DMS79 treated with DMSO at 0.1 percent for 48 hours (cell line): ENCODE results near the gene LAG3.

Source experiments
- DNase-seq: peaks from one replicate; lab custom pipeline; 2025; lab: John Stamatoyannopoulos, UW

LAG3 gene

DNA sequence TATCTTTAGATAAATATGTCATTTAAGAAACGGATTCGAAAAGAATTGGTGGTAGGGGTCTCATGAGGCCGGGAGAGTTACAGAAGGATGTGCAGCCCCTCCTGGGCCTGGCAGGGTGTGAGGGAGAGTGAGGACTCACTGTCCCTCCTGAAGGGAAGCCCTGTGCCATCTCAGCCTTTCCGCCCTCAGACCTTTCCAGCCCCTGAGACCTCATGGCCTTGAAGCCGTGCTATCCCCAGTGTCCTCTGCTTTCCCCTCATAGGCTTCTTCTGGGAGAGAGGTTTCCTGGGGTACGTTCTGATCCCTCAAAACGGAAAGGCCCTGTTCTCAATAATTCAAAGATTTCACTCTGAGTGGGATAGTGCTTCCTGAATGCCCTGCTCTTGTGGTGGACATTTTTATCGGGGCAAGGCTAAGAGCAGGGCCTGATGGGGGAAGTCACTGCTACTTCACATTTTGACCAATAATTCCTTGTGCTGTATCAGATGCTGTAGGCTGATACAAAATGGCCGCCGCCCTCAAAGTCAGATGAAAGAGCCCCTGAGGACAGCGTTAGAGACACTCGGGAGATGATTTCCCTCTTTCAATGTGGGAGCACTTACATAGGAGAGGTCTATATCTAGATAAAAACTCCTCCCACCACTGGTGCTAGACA, 18.3 kb downstream of the LAG3 start:
- DNase-seq: no peak

DNA sequence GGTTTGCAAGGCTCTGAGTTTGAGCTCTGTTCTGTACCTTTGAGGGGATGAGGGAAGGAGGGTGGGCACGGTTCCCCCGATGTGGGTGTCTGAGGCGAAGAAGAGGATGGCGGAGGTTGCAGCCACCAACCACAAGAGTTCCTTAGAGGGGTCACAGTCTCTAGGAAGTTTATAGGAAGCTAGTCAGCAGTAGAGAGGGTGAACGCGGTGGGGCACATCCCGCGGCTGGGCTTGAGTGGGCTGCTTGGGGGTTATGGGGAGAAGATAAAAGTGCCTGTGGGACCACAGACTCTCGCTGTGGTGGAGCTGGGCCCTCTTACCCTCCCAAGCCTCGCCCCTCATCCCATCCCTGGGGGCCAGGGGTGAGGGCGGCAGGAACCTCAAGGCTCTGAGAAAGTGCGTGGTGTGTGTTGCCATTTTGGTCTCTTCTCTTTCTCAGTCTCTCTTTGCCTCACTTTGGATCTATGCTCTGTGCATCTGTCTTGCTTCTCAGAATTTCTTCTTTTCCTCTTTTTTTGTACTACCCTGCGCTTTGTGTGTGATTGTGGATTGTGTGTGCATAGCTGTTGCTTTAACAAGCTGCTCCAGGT, 19.7 kb downstream of the LAG3 start:
- no peak for DNase-seq

DNA sequence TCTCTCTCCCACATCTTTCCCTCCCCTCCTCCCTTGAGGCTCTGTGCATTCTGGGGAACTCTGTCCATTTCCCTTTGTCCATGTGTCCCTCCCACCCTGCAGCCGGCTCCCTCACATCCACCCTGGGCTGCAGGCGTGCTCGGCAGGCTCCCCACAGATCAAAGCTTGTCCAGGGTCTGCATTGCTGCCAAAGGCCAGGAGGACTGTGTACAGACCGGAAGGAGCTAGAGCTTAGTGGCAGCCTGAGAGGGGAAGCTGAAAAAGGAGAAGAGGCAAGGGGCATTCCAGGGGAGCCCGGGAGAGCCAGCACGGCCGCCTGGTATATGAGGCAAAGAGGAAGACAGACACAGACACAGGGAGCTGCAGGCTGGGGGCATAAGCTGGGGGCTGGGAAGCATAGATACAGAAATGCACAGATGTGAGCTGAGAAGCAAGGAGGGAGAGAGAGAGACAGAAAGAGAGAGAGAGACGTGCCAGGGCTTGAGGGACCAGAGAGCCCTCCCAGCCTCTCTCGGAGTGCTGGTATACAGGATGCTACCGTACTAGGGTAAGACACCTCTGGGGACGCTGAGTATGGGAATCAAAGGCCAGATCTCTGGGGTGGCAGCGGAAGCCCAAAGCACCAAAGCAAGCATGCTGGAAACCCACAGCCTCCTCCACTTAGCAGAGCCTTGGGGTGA, 20.3 kb downstream of the LAG3 start:
- DNase-seq: no peak

DNA sequence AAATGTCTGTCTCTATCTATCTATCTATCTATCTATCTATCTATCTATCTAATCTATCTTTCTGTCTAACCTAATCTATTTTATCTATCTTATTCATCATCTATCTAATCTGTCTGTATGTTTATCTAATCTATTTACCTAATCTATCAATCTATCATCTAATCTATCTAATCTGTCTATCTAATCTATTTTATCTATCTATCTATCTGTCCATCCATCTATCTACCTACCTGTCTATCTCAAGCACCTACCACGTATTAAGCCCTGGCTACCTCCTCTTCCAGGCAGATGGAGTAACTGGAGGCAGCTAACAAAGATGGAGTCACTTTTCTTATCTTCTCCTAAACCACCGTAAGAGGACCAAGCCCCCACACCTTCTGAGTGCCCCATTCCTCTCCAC, 22.8 kb downstream of the LAG3 start:
- no peak for DNase-seq

DNA sequence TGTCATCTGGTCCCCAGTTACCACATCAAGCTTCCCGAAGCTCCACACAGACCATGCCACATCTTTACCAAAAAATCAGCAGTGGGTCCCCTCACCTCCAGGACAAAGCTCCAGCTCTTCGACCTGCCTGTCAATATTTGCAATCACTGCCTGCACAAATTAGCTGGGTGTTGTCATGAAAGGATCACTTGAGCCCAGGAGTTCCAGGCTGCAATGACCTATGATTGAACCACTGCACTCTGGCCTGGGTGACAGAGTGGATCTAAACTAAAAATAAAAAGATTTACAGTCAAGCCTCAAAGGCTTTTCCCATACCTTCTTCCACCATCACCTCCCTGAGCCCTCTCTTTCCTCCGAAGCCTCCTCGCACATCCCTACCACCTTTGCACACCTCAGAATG, 24.3 kb downstream of the LAG3 start:
- no peak for DNase-seq

DNA sequence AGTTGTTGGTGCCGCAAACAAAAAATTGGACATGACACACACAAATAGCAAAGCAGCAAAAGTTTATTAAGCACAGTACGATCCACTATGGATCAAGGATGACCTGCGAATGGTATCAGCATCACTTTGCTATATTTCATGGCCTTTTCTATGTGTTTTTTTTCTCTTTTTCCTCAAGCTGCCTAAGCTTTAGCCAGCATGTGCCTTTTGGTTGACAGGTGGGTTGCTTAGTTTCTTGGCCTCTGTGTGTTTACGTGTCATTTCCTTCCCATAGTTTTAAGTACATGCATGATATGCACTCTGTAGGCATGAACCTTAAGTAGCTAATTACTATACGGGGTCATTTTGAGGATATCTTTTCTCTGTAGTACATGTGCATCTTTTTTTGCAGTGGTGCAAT, 26.8 kb downstream of the LAG3 start:
- no peak for DNase-seq

DNA sequence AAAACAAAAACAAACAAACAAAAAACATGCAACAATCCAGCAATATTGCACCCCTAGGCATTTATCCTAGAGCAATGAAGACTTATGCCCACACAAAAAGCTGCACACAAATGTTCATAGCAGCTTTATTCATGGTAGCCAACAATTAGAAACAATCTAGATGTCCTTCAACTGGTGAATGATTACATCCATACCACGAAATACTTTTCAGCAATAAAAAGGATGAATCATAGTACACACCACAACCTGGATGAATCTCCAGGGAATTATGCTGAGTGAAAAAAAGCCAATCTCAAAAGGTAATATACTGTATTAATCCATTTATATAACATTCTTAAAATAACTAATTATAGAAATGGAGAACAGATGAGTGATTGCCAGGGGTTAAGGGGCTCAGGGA, 34.9 kb downstream of the LAG3 start:
- DNase-seq: no peak

DNA sequence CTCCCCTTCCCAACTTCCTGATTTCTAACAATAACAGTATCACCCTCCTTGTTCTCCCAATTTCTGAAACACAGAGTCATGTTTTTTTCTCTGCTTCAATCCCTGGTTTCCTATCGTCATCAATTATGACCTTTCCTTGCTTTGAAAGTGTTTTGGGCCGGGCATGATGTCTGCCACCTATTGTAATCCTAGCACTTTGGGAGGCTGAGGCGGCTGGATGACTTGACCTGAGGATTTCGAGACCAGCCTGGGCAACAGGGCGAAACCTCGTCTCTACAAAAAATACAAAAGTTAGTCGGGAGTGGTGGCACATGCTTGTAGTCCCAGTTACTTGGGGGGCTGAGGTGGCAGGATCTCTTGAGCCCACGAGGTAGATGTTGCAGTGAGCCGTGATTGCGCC, 36.7 kb downstream of the LAG3 start:
- DNase-seq: no peak

DNA sequence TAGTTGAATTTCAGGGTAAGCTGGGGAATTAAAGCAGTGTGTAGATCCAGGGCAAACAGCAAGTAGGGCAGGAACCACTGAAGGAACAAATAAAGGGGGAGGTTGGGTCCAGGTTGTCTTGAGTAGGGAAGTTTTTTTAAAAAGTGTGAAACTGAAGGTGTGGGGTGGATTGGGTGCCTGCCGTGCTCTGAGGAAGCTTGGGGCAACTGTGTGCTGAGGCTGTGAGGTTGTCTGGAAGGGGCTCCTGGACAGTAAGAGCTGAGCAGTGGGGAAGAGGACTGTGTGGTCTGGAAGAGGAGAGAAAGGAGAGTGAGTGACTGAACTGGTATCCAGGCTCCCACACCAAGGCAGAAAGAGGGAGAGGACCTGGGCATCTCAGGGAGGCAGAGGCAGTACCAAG, 38.4 kb downstream of the LAG3 start:
- no peak for DNase-seq

DNA sequence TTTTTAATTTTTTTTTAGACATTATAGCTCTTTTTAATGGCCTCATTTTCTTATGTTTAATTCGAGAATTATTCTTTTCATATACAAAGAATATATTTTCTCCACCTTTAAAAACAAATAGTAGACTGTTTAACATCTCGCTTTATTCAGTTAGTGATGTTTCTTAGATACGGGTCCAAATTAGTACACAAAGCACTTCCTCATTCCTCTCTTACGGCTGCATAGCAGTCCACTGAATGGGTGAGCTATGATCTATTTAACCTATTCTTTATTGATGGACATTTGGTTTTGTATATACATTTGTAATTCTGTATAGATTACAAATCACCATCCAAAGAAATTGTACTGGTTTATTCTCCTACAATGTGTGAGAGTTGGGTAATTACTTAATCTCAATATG, 41.0 kb downstream of the LAG3 start:
- DNase-seq: no peak

DNA sequence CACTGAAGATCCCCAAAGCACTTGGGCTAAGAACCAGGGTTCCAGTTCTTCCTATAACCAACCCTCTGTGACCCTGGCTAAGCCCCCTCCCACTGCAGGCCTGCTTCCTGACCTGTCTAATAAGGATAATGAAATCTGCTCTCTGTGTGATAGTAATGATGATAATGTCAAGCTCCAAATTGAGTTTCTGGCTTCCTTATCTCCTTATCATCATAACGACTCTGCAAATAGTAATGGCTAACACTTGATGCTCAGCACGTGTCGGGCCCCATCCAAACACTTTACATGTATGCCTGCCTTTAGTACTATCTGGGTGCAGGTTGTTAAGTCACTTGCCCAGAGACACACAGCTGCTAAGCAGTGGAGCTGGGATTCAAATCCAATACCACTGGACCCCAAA, 44.3 kb downstream of the LAG3 start:
- no peak for DNase-seq

DNA sequence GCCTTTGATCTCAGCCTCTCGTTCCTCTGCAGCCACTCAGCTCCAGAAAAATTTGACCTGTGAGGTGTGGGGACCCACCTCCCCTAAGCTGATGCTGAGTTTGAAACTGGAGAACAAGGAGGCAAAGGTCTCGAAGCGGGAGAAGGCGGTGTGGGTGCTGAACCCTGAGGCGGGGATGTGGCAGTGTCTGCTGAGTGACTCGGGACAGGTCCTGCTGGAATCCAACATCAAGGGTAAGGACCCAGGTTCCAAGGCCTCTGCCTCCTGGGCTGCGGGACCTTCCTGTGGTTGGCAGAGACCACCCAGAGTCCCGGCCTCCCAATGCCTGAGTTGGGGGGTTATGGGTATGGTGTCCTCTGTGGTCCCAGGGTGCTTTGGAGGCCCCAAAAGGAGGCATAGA, 44.8 kb downstream of the LAG3 start:
- DNase-seq: no peak

DNA sequence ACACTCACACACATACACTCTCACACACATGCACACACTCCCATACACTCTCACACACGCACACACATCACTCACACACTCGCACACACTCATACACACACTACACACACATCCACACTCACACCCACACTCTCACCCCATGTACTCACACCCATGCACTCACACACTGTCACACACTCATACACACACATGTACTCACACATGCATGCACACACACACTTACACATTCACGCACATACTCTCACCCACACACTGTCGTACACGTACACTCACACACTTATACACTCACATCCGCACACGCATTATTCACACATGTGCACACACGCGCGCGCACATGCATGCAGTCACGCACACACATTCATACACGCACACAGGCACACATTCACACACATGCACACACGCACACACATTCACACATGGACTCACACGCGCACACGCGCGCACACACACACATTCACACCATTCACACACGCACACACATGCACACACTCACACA, 45.4 kb downstream of the LAG3 start:
- DNase-seq: no peak

DNA sequence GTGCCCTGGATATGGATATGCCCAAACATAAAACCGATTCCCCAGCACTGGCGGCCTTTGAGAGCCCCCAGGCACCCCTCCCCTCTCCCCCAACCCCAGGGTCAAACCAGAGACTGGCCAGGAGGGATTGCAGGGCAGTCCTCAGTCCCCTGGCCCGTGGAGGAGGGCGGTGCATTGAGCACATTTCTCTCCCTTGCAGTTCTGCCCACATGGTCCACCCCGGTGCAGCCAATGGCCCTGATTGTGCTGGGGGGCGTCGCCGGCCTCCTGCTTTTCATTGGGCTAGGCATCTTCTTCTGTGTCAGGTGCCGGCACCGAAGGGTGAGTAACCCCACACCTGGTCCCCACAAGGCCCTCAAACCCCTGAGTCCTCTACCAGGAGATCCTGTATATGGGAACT, 45.9 kb downstream of the LAG3 start:
- DNase-seq: no peak

DNA sequence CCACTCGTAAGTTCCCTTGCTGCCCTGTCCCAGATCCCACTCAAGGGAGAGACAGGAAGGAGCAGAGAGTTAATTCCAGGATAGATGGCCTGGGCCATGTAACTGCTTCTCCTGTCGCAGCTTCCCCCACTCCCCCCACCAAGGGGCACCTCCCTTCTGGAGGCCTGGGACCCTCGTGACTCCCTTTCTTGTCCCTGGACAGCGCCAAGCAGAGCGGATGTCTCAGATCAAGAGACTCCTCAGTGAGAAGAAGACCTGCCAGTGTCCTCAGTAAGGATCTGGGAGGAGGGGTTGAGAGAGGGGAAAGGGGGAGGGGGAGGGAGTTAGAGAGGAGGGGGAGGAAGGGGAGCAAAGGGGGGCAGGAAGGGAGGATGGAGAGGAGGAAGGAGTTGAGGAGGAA, 46.3 kb downstream of the LAG3 start:
- DNase-seq: no peak

DNA sequence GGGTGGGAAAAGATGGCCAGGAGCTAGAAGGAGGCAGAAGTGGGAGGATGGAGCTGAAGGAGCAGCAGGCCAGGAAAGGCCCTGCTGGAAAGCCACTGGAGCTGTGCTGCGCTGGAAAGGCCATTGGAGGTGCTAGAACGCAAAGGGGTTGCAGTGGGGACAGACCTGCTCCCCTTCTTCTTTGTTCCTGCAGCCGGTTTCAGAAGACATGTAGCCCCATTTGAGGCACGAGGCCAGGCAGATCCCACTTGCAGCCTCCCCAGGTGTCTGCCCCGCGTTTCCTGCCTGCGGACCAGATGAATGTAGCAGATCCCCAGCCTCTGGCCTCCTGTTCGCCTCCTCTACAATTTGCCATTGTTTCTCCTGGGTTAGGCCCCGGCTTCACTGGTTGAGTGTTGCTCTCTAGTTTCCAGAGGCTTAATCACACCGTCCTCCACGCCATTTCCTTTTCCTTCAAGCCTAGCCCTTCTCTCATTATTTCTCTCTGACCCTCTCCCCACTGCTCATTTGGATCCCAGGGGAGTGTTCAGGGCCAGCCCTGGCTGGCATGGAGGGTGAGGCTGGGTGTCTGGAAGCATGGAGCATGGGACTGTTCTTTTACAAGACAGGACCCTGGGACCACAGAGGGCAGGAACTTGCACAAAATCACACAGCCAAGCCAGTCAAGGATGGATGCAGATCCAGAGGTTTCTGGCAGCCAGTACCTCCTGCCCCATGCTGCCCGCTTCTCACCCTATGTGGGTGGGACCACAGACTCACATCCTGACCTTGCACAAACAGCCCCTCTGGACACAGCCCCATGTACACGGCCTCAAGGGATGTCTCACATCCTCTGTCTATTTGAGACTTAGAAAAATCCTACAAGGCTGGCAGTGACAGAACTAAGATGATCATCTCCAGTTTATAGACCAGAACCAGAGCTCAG, 47.0 kb downstream of the LAG3 start:
- no peak for DNase-seq

DNA sequence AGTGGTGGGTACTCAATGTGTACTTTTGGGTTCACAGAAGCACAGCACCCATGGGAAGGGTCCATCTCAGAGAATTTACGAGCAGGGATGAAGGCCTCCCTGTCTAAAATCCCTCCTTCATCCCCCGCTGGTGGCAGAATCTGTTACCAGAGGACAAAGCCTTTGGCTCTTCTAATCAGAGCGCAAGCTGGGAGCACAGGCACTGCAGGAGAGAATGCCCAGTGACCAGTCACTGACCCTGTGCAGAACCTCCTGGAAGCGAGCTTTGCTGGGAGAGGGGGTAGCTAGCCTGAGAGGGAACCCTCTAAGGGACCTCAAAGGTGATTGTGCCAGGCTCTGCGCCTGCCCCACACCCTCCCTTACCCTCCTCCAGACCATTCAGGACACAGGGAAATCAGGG, 47.8 kb downstream of the LAG3 start:
- DNase-seq: no peak

DNA sequence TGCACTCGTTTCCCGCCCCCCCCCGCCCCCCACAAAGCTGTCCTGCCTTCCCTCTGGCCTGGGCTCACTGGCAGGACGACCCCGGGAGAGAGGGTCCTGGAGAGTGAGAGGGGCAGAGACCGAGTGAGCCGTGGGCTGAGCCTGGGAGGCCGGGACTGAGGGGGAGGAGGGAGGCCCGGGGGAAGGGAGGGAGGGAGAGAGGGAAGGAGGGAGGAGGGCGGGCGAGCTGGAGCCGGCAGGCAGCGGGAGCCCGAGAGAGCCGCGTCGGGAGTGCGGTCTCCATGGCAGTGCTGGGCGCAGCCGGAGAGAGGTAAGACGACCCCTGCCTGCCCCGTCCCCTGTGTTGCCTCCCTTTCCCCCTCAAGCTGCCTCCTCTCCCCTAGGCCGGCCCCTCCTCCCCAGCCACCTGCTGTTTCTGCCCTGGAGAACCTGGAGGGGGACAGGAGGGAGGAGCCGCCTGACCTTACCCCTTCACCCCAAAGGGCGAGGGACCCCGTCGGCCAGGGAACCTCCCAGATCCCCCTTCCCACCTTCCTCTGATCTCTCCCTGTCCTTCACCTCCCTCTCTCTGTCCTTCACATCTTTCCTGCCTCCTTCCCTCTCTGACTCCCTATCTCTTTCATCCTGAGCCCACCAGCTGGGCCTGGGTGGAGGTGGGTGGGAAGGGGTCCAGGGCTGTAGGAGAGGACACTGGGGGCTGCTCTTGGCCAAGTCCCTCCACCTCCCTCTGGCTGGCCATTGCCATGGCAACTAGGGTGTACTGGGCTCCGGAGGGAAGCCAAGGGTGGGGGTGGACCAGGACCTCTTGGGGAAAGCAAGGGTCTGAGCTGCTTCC, 49.5 kb downstream of the LAG3 start, which contains the start of gene GPR162:
GPR162 (plus strand) TSS at position 231 of the 835 bp plus-strand sequence. CDS start 2,078 bp downstream, outside the sequence.
- DNase-seq: peak; percentile 74

DNA sequence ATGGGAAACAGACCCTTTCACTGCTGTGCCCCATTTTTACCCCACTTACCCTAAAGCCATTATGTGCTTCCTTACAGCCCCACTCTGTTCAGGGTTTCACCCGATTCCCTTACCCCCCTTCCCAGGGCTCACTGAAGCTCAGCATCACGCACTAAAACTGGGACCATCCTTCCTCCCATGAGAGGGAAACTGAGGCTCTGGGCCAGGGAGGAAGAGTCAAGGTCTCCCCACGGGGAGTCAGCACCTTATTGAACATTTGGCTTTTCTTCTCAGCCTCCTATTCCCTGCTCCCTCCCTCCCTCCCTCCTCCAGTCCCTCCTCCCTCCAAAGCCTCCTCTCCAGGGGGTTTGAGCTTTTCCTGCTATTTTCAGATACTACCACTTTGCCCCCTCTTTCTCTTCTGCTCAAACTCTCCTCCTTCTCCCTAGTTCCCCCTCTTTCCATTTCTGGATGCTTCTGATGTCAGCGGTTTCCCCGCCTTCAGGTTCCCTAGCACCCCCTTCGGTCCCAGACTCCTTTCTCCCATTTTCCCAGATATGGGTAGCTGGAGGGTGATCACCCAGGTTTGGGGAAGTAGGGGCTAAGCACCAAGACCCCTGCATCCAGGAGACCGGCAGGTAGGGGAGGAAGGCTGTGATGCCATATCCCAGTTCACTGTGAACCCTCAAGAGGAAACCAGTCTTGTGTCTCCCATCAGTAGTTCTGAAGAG, 50.3 kb downstream of the LAG3 start:
- DNase-seq: no peak

DNA sequence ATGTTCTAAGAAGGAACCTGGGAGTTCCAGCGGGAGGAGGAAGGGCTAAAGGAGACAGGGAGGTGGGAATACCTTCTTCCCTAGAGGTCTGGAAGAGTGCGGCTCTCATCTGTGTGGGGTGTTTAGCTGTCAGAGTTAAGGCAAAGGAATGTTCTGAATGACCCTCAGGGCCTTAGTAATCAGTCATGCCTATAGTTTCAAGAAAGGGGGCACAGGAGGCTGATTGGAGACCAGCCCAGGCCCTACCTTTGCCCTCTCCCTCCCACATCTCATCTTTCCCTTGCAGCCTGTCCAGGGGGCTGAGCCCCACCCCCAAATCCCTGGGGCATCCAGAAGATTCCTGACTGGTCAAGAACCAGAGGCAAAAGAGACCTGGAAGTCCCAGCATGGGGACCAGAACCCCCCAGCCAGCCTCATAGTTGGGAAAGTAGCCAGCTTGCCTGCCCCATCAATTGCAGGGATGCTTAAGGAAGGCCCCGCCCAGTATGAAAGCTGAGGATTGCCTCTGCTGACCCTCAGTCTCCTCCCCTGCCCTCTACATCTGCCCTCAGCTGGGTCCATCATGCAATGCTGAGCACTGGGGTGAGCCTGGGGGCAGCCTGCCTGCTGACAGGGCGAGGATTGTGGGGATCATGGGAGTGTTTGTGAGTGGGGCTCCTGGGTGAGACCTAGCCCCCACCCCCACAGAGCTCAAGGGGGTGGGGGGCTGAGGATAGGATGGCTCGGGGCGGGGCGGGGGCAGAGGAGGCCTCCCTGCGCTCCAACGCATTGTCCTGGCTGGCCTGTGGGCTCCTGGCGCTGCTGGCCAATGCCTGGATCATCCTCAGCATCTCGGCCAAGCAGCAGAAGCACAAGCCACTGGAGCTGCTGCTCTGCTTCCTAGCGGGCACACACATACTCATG, 51.1 kb downstream of the LAG3 start:
- no peak for DNase-seq
